MV-4-11 (cell line): ENCODE data around the gene CDCA3.

Source experiments
- DNase-seq: peaks from one replicate; lab custom pipeline; 2025; lab: John Stamatoyannopoulos, UW

Gene CDCA3

DNA sequence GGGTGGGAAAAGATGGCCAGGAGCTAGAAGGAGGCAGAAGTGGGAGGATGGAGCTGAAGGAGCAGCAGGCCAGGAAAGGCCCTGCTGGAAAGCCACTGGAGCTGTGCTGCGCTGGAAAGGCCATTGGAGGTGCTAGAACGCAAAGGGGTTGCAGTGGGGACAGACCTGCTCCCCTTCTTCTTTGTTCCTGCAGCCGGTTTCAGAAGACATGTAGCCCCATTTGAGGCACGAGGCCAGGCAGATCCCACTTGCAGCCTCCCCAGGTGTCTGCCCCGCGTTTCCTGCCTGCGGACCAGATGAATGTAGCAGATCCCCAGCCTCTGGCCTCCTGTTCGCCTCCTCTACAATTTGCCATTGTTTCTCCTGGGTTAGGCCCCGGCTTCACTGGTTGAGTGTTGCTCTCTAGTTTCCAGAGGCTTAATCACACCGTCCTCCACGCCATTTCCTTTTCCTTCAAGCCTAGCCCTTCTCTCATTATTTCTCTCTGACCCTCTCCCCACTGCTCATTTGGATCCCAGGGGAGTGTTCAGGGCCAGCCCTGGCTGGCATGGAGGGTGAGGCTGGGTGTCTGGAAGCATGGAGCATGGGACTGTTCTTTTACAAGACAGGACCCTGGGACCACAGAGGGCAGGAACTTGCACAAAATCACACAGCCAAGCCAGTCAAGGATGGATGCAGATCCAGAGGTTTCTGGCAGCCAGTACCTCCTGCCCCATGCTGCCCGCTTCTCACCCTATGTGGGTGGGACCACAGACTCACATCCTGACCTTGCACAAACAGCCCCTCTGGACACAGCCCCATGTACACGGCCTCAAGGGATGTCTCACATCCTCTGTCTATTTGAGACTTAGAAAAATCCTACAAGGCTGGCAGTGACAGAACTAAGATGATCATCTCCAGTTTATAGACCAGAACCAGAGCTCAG, 31.7 kb downstream of the CDCA3 start:
- DNase-seq: no peak

DNA sequence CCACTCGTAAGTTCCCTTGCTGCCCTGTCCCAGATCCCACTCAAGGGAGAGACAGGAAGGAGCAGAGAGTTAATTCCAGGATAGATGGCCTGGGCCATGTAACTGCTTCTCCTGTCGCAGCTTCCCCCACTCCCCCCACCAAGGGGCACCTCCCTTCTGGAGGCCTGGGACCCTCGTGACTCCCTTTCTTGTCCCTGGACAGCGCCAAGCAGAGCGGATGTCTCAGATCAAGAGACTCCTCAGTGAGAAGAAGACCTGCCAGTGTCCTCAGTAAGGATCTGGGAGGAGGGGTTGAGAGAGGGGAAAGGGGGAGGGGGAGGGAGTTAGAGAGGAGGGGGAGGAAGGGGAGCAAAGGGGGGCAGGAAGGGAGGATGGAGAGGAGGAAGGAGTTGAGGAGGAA, 32.4 kb downstream of the CDCA3 start:
- no peak for DNase-seq

GRCh38 chr12:6818222-6818621, 32.9 kb downstream of the CDCA3 start:
- DNase-seq: no peak

- DNase-seq: no peak
Measured at GRCh38 chr12:6817662-6818157, 33.4 kb downstream of the CDCA3 start.

DNA sequence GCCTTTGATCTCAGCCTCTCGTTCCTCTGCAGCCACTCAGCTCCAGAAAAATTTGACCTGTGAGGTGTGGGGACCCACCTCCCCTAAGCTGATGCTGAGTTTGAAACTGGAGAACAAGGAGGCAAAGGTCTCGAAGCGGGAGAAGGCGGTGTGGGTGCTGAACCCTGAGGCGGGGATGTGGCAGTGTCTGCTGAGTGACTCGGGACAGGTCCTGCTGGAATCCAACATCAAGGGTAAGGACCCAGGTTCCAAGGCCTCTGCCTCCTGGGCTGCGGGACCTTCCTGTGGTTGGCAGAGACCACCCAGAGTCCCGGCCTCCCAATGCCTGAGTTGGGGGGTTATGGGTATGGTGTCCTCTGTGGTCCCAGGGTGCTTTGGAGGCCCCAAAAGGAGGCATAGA, 34.0 kb downstream of the CDCA3 start:
- no peak for DNase-seq

DNA sequence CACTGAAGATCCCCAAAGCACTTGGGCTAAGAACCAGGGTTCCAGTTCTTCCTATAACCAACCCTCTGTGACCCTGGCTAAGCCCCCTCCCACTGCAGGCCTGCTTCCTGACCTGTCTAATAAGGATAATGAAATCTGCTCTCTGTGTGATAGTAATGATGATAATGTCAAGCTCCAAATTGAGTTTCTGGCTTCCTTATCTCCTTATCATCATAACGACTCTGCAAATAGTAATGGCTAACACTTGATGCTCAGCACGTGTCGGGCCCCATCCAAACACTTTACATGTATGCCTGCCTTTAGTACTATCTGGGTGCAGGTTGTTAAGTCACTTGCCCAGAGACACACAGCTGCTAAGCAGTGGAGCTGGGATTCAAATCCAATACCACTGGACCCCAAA, 34.5 kb downstream of the CDCA3 start:
- no peak for DNase-seq

DNA sequence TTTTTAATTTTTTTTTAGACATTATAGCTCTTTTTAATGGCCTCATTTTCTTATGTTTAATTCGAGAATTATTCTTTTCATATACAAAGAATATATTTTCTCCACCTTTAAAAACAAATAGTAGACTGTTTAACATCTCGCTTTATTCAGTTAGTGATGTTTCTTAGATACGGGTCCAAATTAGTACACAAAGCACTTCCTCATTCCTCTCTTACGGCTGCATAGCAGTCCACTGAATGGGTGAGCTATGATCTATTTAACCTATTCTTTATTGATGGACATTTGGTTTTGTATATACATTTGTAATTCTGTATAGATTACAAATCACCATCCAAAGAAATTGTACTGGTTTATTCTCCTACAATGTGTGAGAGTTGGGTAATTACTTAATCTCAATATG, 37.7 kb downstream of the CDCA3 start:
- peak; percentile 25 for DNase-seq

- no peak for DNase-seq
Measured at GRCh38 chr12:6810758-6811157, 40.3 kb downstream of the CDCA3 start.

GRCh38 chr12:6809056-6809455, 42.0 kb downstream of the CDCA3 start:
- no peak for DNase-seq

DNA sequence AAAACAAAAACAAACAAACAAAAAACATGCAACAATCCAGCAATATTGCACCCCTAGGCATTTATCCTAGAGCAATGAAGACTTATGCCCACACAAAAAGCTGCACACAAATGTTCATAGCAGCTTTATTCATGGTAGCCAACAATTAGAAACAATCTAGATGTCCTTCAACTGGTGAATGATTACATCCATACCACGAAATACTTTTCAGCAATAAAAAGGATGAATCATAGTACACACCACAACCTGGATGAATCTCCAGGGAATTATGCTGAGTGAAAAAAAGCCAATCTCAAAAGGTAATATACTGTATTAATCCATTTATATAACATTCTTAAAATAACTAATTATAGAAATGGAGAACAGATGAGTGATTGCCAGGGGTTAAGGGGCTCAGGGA, 43.9 kb downstream of the CDCA3 start:
- no peak for DNase-seq

DNA sequence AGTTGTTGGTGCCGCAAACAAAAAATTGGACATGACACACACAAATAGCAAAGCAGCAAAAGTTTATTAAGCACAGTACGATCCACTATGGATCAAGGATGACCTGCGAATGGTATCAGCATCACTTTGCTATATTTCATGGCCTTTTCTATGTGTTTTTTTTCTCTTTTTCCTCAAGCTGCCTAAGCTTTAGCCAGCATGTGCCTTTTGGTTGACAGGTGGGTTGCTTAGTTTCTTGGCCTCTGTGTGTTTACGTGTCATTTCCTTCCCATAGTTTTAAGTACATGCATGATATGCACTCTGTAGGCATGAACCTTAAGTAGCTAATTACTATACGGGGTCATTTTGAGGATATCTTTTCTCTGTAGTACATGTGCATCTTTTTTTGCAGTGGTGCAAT, 51.9 kb downstream of the CDCA3 start:
- no peak for DNase-seq
